KMS-11 (cell line): ENCODE results near the gene EMC8.

Experiments used
- H2AFZ ChIP-seq: fragments of 200-600 bp; sonication (generic); 2 replicates; pipeline ENCODE4 v1.6.1; 2016; ENCODE audit warnings: antibody characterized with exemption, mixed run types, low read depth
- H3K27ac ChIP-seq: fragments of 200-600 bp; sonication (generic); 2 replicates; pipeline ENCODE4 v1.6.1; 2016; ENCODE audit warnings: mild to moderate bottlenecking, mixed run types
- H3K27me3 ChIP-seq: fragments of 200-600 bp; sonication (generic); 2 replicates; pipeline ENCODE4 v1.6.1; 2017; ENCODE audit warnings: mild to moderate bottlenecking, low read depth, mixed run types, moderate library complexity; ENCODE audit not compliant: insufficient read depth
- H3K36me3 ChIP-seq: fragments of 200-600 bp; sonication (generic); 2 replicates; pipeline ENCODE4 v1.6.1; 2017; ENCODE audit warnings: mild to moderate bottlenecking, mixed run types; ENCODE audit not compliant: insufficient read depth
- H3K4me1 ChIP-seq: fragments of 200-600 bp; sonication (generic); 2 replicates; pipeline ENCODE4 v1.6.1; 2016; ENCODE audit warnings: mild to moderate bottlenecking, low read depth, mixed run types; ENCODE audit not compliant: poor library complexity, severe bottlenecking
- H3K4me2 ChIP-seq: fragments of 200-600 bp; sonication (generic); 2 replicates; pipeline ENCODE4 v1.7.0; 2016; ENCODE audit warnings: mild to moderate bottlenecking, mixed run types
- H3K4me3 ChIP-seq: fragments of 200-600 bp; sonication (generic); IDR thresholded peaks from 2 replicates; pipeline ENCODE4 v1.6.1; 2017; ENCODE audit warnings: low read depth, low read length, mixed read lengths; ENCODE audit not compliant: insufficient read depth
- H3K79me2 ChIP-seq: fragments of 200-600 bp; sonication (generic); 2 replicates; pipeline ENCODE4 v1.6.1; 2016; ENCODE audit warnings: low read depth, mixed run types; ENCODE audit not compliant: insufficient read depth
- H3K9ac ChIP-seq: fragments of 200-600 bp; sonication (generic); 2 replicates; pipeline ENCODE4 v1.6.1; 2016; ENCODE audit warnings: mild to moderate bottlenecking, mixed run types
- H4K20me1 ChIP-seq: fragments of 200-600 bp; sonication (generic); 2 replicates; pipeline ENCODE4 v1.6.1; 2016; ENCODE audit warnings: mild to moderate bottlenecking, mixed run types; ENCODE audit not compliant: insufficient read depth
- CTCF ChIP-seq: fragments of 200-600 bp; sonication (generic); conservative IDR thresholded peaks from 2 replicates; pipeline ENCODE4 v1.6.1; 2017; ENCODE audit warnings: low read depth, mild to moderate bottlenecking, antibody characterized with exemption, low read length, moderate library complexity, mixed read lengths

Gene EMC8

GRCh38 chr16:85781156-85781555, 18.2 kb downstream of the EMC8 start:
- no peaks in the 10 kb centered on the region for H3K4me1 ChIP-seq
- H3K9ac ChIP-seq: no peak overlapping the region
- TF ChIP-seq CTCF: no peak
- no peak overlapping the region for H3K27ac ChIP-seq
- no peak overlapping the region for H3K4me2 ChIP-seq
- H3K36me3 ChIP-seq: no peaks in the 10 kb centered on the region; the same call in 1 of the 2 replicates
- H3K79me2 ChIP-seq: no peaks in the 10 kb centered on the region
- no peak overlapping the region for H2AFZ ChIP-seq
- H3K27me3 ChIP-seq: no peaks in the 10 kb centered on the region
- no peaks in the 10 kb centered on the region for H4K20me1 ChIP-seq
- H3K4me3 ChIP-seq: no peak overlapping the region

- Histone ChIP-seq H3K4me3 (no peak overlapping the region), H3K36me3 (no peaks in the 10 kb centered on the region; the same call in 1 of the 2 replicates), H3K79me2 (no peaks in the 10 kb centered on the region), H2AFZ (no peak overlapping the region), H3K4me1 (no peaks in the 10 kb centered on the region), H3K4me2 (no peak overlapping the region), H3K27ac (no peak overlapping the region), H4K20me1 (no peaks in the 10 kb centered on the region), H3K27me3 (no peaks in the 10 kb centered on the region), H3K9ac (no peak overlapping the region)
- TF ChIP-seq CTCF: no peak
These were observed 19.1 kb downstream of the EMC8 start for GRCh38 chr16:85780281-85780680.

- Histone ChIP-seq H3K79me2 (no peaks in the 10 kb centered on the region), H3K36me3 (no peaks in the 10 kb centered on the region; the same call in 1 of the 2 replicates), H3K4me1 (no peaks in the 10 kb centered on the region), H3K27ac (no peak overlapping the region), H3K9ac (no peak overlapping the region), H2AFZ (no peak overlapping the region), H3K27me3 (no peaks in the 10 kb centered on the region), H3K4me2 (no peak overlapping the region), H4K20me1 (no peaks in the 10 kb centered on the region), H3K4me3 (no peak overlapping the region)
- no peak for TF ChIP-seq CTCF
These were observed 20.5 kb downstream of the EMC8 start for GRCh38 chr16:85778873-85779272.

- Histone ChIP-seq H3K27me3 (no peaks in the 10 kb centered on the region), H3K4me1 (no peaks in the 10 kb centered on the region), H3K36me3 (no peaks in the 10 kb centered on the region), H3K9ac (no peak overlapping the region), H3K4me3 (no peak overlapping the region), H2AFZ (no peak overlapping the region), H3K4me2 (no peak overlapping the region), H3K79me2 (no peaks in the 10 kb centered on the region), H4K20me1 (no peaks in the 10 kb centered on the region), H3K27ac (no peak overlapping the region)
- TF ChIP-seq CTCF: no peak
These were observed 21.6 kb downstream of the EMC8 start for GRCh38 chr16:85777583-85778310.
